Mononuclear cell (primary cell): ENCODE measurements around the gene MZB1. TPM values are rescaled to one million over a fixed set of nuclear protein-coding genes. Genes with fewer than 3 reads are reported as not detected.

ENCODE experiments used
- H3K27me3 ChIP-seq: 2 replicates; pipeline ENCODE4 v1.6.0; 2011; ENCODE audit warnings: low read length, control low read depth; ENCODE audit not compliant: insufficient read depth
- H3K4me1 ChIP-seq: 2 replicates; pipeline ENCODE4 v1.5.1; 2011; ENCODE audit warnings: mild to moderate bottlenecking, low read length, control low read depth; ENCODE audit not compliant: insufficient read depth
- H3K4me3 ChIP-seq: 2 replicates; pipeline ENCODE4 v1.5.1; 2011; ENCODE audit warnings: mild to moderate bottlenecking, low read length, moderate library complexity
- H3K9me3 ChIP-seq: 2 replicates; pipeline ENCODE4 v1.5.1; 2011; ENCODE audit warnings: low read depth, mild to moderate bottlenecking, control low read depth, low read length
- total RNA-seq: library from RNA; depleted of rRNA; stranded (reverse); fragments of >200 nt; gene quantifications from one replicate; pipeline ENCODE4 v1.2.3, GENCODE V29; 2012

MZB1 gene
- total RNA-seq, 1 donor: 2.9 TPM

GRCh38 chr5:139401546-139401945 is 11.8 kb upstream of the MZB1 start:
- Histone ChIP-seq H3K9me3 (no peaks in the 10 kb centered on the region), H3K27me3 (no peaks in the 10 kb centered on the region), H3K4me3 (no peak overlapping the region), H3K4me1 (peaks cover 17% of the 10 kb centered on the region)

DNA sequence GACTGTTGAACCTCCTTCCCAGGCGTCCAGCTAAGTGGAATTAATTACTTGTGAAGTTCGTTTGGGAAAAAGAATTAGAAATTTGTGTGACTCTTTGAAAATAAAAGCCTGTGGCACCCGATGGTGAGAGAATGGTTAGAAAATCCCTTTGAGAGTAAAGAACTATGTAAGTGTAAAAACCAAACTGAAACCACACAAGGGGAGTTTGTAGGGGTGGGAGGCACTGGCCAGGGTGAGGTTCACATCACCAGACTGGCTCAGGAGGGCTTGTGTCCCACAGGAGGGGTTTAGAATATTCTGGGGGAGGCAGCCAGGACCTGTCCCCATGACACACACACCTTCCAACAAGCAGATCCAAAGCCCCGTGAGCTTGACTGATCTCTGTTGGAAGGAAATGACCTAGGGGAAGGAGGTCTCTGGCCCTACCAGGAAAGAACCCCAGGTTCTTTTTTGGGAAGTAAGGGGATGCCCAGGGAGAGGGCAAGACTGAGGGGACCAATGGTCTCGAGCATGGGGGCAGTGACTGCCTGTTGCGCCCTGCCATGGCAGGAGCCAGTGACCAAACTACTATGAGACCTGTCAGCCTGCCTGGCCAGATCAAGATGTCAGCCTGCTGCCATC is 9.9 kb upstream of the MZB1 start:
- Histone ChIP-seq H3K4me3 (no peak overlapping the region), H3K4me1 (peaks cover 16% of the 10 kb centered on the region), H3K27me3 (no peaks in the 10 kb centered on the region), H3K9me3 (no peaks in the 10 kb centered on the region)

GRCh38 chr5:139397921-139398320 is 8.2 kb upstream of the MZB1 start:
- Histone ChIP-seq H3K27me3 (peaks cover 10% of the 10 kb centered on the region), H3K4me3 (no peak overlapping the region)

GRCh38 chr5:139396691-139397090 is 7.0 kb upstream of the MZB1 start:
- Histone ChIP-seq H3K9me3 (no peaks in the 10 kb centered on the region), H3K4me1 (peaks cover 28% of the 10 kb centered on the region), H3K27me3 (peaks cover 10% of the 10 kb centered on the region), H3K4me3 (no peak overlapping the region)

More at GRCh38 chr5:139397921-139398320, 8.2 kb upstream of the MZB1 start:
- Histone ChIP-seq H3K4me1 (peaks cover 19% of the 10 kb centered on the region), H3K9me3 (no peaks in the 10 kb centered on the region)

- no peak overlapping the region for H3K4me3 ChIP-seq
- peaks cover 10% of the 10 kb centered on the region for H3K27me3 ChIP-seq
- no peaks in the 10 kb centered on the region for H3K9me3 ChIP-seq
- H3K4me1 ChIP-seq: peaks cover 35% of the 10 kb centered on the region
These were observed 6.3 kb upstream of the MZB1 start for GRCh38 chr5:139395844-139396640.

GRCh38 chr5:139394654-139395566 is 5.2 kb upstream of the MZB1 start, which contains the start of gene PROB1:
Gene PROB1, minus strand, starts transcription at chr5:139395104. Its CDS starts 23 bp downstream, at chr5:139395081.
- peaks cover 10% of the 10 kb centered on the region for H3K27me3 ChIP-seq
- H3K4me1 ChIP-seq: peaks cover 46% of the 10 kb centered on the region
- no peaks in the 10 kb centered on the region for H3K9me3 ChIP-seq
- H3K4me3 ChIP-seq: peak within 1 kb of the TSS; percentile 54

DNA sequence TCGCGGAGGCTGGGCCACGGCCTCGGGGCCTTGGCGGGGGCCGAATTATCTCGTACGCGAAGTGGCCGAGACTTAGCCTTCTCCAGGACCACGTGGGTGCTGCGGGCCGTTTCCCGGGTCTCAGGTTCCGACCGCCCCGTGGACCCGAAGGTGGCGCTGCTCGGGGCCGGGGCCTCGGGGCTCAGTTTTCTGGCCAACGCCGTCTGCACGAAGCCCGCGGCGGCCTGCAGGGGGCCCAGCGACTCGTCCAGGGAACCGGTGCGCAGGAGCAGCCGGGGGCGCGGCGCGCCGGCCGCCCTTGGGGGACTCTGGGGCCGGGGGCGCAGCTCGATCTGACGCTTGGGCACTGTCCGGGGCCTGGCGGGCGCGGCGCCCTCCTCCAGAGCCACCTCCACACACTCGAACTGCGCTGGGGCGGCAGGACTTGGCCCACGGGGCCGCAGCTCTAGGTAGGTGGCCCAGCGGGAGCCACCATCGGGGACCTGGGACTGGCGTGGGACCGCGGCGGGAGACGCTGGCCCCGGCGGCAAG is 4.5 kb upstream of the MZB1 start:
- H3K27me3 ChIP-seq: peaks cover 10% of the 10 kb centered on the region
- H3K9me3 ChIP-seq: no peaks in the 10 kb centered on the region
- peaks cover 52% of the 10 kb centered on the region for H3K4me1 ChIP-seq
- peak overlapping the region; percentile 54 for H3K4me3 ChIP-seq

- Histone ChIP-seq H3K9me3 (no peaks in the 10 kb centered on the region), H3K4me3 (peak overlapping the region; percentile 54), H3K27me3 (peaks cover 10% of the 10 kb centered on the region), H3K4me1 (peaks cover 58% of the 10 kb centered on the region)
These were observed 3.9 kb upstream of the MZB1 start for GRCh38 chr5:139393497-139394122.

DNA sequence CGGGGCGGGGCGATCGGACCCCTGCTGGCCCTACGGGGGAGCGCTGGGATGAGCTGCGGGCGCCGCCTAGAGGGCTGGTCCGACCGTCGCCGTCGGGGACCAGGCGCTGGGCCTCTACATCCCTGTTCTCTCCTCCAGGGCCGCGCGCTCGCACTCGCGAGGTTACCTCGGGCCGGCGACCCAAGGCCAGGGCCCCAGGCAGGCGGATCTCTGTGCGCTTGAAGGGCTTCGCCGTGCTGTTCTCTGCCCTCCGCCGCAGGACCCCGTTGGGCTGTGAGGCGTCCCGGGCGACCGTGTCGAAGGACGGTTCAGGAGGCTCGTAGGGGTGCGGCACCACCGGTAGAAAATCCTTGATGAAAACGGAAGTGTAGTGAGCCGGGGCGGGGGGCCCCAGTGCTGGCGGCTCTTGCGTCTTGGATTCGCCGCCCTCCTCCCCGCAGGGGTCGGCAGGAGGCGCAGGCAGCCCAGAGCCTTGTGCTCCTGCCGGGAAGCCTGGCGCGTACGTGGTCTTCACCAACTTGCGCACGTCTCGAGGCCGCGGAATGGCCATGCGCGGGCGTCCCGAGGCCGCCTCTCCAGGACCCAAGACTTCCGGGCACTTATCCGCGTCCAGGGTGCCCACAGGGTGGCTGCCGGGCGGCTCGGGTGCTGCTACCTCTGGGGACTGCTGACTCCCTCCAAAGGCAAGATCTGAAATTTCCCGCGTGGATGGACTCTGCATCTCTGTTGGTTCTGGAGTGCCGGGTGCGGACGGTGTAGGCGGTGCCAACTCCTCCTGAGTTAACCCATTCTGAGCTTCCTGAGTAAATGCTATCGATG is 3.2 kb upstream of the MZB1 start:
- peaks cover 10% of the 10 kb centered on the region for H3K27me3 ChIP-seq
- H3K4me3 ChIP-seq: peak overlapping the region; percentile 54
- no peaks in the 10 kb centered on the region for H3K9me3 ChIP-seq
- peaks cover 65% of the 10 kb centered on the region for H3K4me1 ChIP-seq

DNA sequence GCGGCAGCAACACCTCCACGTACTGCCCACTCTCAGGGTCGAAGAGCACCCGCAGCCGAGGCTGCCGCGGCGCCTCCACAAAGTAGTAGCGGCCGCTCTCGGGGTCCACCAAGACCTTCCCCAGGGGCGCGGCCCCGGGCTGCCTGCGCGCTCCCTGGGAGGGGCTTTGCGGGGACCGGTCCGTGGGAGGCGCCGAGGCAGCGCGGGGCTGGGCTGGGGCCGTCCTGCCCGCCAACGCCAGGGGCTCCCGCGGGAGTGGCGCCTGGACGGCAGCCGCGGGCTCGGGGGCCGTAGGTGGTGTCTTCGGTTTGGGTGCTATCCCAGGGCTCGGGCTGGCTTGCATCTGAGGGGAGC is 2.6 kb upstream of the MZB1 start:
- Histone ChIP-seq H3K27me3 (peaks cover 10% of the 10 kb centered on the region), H3K4me1 (peaks cover 70% of the 10 kb centered on the region), H3K9me3 (no peaks in the 10 kb centered on the region), H3K4me3 (peak overlapping the region; percentile 54)

GRCh38 chr5:139391570-139392323 is 2.0 kb upstream of the MZB1 start:
- H3K9me3 ChIP-seq: no peaks in the 10 kb centered on the region
- H3K4me1 ChIP-seq: peaks cover 72% of the 10 kb centered on the region
- H3K4me3 ChIP-seq: peak overlapping the region; percentile 54
- peaks cover 10% of the 10 kb centered on the region for H3K27me3 ChIP-seq

DNA sequence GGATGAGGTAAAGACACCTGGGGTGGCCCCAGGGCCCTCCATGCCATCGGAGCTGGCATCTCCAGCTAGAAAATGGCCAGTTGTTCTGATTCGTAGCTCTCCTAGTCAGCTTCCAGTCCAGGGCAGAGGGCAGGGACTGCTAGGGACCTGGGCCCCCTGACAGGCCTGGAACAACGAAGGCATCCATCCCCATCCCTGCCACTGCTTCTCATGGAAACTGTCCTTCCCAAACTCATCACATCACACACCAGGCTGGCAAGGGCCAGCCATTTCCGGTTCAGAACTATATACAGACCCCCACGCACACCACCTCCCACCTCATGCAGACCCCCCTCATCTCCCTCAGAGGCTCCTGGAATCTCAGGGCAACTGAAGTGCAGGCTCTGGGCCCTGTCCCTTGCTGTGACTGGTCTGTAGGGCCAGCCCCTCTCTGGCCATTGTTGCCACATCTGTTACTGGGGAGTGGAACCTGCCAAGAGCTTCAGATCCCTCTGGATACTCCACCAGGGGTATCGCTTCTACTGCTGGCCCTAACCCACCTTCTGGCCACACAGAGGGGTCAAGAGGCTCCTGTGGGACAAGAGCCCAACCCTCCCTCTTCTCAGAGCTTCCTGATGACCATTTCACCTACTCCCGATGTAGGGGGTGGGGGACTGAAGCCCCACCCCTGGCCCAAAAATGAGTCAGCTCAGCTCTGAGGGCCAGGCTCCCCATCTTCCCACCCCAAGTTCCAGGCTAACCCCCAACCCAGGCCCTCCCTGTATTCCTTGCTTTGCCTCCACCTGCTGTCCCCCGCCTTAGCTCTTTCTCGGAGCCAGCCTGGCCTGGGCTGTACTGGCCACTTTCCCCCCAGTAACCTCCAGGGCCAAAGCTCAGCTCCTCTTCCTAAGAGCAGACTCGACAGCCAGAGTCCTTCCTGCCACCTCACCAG is 1.2 kb upstream of the MZB1 start:
- peaks cover 80% of the 10 kb centered on the region for H3K4me1 ChIP-seq
- H3K27me3 ChIP-seq: peaks cover 10% of the 10 kb centered on the region
- no peak overlapping the region for H3K4me3 ChIP-seq
- no peaks in the 10 kb centered on the region for H3K9me3 ChIP-seq
